Naive thymus-derived CD8-positive, alpha-beta T cell (primary cell): Measurements from ENCODE around the gene OSGEP. TPM values are rescaled to one million over a fixed set of nuclear protein-coding genes. Genes with fewer than 3 reads are reported as not detected.

ENCODE experiments used
- ATAC-seq, 2 donors: fragments of 150-1000 bp; cut with Tn5 transposase in 1 of 2; sonication (Bioruptor Pico), chemical (Tn5 transposase) in 1 of 2; 1 replicate in 1 of 2; 2 replicates in 1 of 2; pipeline ENCODE4 v1.10.0; 2021; ENCODE audit warnings: mild to moderate bottlenecking in 2 of 2, moderate library complexity in 2 of 2
- POLR2A ChIA-PET: fragments of 350-600 bp; sonication (Branson Sonifier 250); formaldehyde crosslinking; loops from one replicate; lab custom pipeline; 2021; ENCODE audit warnings: antibody characterized with exemption; lab: Charles Lee
- DNase-seq, 10 donors: peaks; one replicate each; pipeline versions ENCODE4 v3.0.0 to v3.0.0-alpha.2; 2020 to 2022
- H3K27ac Mint-ChIP-seq, 10 donors: one replicate each; pipeline ENCODE4 v1.8.0; 2020 to 2022; ENCODE audit warnings: mild to moderate bottlenecking in 10 of 10, mixed read lengths in 10 of 10, moderate library complexity in 4 of 10, inconsistent platforms in 1 of 10
- H3K27me3 Mint-ChIP-seq, 5 donors: one replicate each; pipeline ENCODE4 v1.8.0; 2021 to 2022; ENCODE audit warnings: mixed read lengths in 5 of 5
- H3K36me3 Mint-ChIP-seq, 3 donors: one replicate each; pipeline ENCODE4 v1.8.0; 2020 to 2022; ENCODE audit warnings: mixed read lengths in 3 of 3, mild to moderate bottlenecking in 2 of 3, inconsistent platforms in 1 of 3
- H3K4me1 Mint-ChIP-seq, 4 donors: one replicate each; pipeline ENCODE4 v1.8.0; 2021 to 2022; ENCODE audit warnings: mixed read lengths in 4 of 4
- H3K4me3 Mint-ChIP-seq, 10 donors: one replicate each; pipeline ENCODE4 v1.8.0; 2020 to 2022; ENCODE audit warnings: mild to moderate bottlenecking in 10 of 10, mixed read lengths in 10 of 10, moderate library complexity in 6 of 10, inconsistent platforms in 1 of 10
- H3K9me3 Mint-ChIP-seq, 9 donors: one replicate each; pipeline ENCODE4 v1.8.0; 2020 to 2022; ENCODE audit warnings: mixed read lengths in 9 of 9, mild to moderate bottlenecking in 3 of 9, inconsistent platforms in 1 of 9, moderate library complexity in 1 of 9
- polyA plus RNA-seq, 3 donors: library from polyadenylated mRNA; unstranded; fragments of 300-500 nt; fragmentation: Illumina TruSeq; gene quantifications; one replicate each; pipeline ENCODE4 v1.2.3, GENCODE V29; 2021
- total RNA-seq, 8 experiments: library from RNA in 2 of 8; stranded (reverse) in 2 of 8; gene quantifications; one replicate each; pipeline ENCODE4 v1.2.3 and lab custom pipeline; 2021 to 2026

Gene OSGEP
- total and polyA plus RNA-seq, 5 experiments from 2014 or later, result 38.8 to 89.2 (median 43.3) TPM

DNA sequence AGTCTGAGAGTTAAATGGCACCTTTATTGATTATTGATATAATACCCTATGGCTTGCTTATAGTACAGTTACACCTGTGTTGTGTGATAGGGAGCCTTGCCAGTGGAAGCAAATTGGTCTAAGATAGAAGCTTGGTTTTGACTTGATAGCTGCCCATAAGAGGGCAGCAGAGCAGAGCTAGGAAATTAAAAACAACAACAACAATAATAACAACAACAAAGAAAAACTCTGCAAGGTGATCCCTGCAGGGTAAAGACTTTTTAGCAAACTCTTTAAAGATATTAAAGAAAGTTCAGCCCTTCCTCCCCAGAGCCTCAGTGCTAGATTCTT lies 32.7 kb upstream of the OSGEP start:
- peak overlapping the region in 9 of 10 donors; percentile 25 to 78 (median 62) for H3K4me3 Mint-ChIP-seq
- ATAC-seq, result no peak
- peaks cover 44 to 87% (median 84%) of the 10 kb centered on the region in 4 donors for H3K4me1 Mint-ChIP-seq
- H3K27ac Mint-ChIP-seq, result peak overlapping the region; percentile 33 to 95 (median 76)
- peaks cover 0 to 3% (median 0%) of the 10 kb centered on the region in 9 donors for H3K9me3 Mint-ChIP-seq
- DNase-seq, result no peak
- H3K27me3 Mint-ChIP-seq, result no peaks in the 10 kb centered on the region
- H3K36me3 Mint-ChIP-seq, result no peaks in the 10 kb centered on the region
- POLR2A ChIA-PET, result interaction anchor here (0.8 to 4.2 kb wide), 6 partner anchors 9 to 39 kb away, joined by 3 to 31 read pairs (median 15); partner anchors contain the start of genes APEX1, OSGEP, PIP4P1 and PNP

DNA sequence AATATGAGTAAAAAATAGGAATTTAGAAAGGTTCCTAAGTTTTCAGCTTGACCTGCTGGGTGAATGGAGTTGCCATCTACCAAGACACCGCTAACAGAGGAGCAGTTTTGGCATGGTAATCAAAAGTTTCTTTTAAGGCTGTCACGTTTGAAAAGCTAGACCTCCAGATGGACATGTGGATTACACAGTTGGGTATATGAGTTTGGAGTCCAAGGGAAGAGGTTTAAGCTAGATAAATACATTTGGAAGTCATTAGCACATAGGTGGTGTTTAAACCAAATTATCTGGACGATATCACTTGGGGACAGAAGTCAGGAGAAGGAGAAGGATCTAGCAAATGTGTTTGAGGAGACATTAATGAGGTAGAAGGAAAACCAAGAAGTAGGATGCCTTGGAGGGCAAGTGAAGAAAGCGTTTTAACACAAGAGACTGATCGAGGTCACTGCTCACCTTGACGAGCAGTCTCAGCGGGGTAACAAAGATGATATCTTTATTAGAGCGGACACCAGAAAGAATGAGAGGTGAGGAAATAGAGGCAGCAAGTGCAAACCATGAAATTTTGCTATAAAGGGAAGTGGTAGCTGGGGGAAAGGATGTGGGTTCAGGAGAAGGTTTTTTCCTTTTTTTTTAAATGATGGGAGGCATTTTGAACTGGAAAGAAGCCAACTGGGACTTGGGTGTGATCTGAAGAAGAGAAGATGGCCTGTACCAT lies 32.2 kb upstream of the OSGEP start:
- H3K4me1 Mint-ChIP-seq, result peaks cover 48 to 91% (median 84%) of the 10 kb centered on the region in 4 donors
- peaks cover 0 to 3% (median 0%) of the 10 kb centered on the region in 9 donors for H3K9me3 Mint-ChIP-seq
- no peaks in the 10 kb centered on the region for H3K27me3 Mint-ChIP-seq
- peak overlapping the region; percentile 46 to 78 (median 61) for H3K4me3 Mint-ChIP-seq
- peak overlapping the region; percentile 5 to 95 (median 74) for H3K27ac Mint-ChIP-seq
- POLR2A ChIA-PET, result interaction anchor here (0.8 to 4.2 kb wide), 7 partner anchors 10 to 40 kb away, joined by 3 to 31 read pairs (median 7); partner anchors contain the start of genes APEX1, OSGEP, PIP4P1 and PNP
- no peak for ATAC-seq
- H3K36me3 Mint-ChIP-seq, result no peaks in the 10 kb centered on the region
- DNase-seq, result peak in 2 of 10 donors; percentile 15 to 21

DNA sequence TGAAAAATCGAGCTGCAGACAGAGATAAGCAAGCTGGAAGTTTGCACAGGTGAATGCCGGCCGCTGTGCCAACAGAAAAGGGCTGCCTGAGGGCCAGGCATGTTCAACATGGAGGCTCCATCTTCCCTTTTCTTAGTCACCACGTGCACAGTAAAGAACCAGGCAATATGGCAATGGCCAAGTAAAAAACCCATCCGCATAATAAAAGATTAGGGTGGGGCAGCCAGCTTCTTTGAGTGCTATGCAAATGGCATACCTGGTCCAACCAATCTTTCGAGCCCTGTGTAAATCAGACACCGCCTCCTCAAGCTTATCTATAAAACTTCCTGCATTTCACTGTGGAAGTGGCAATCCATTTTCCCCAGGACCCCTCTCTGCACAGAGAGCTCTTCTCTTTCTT lies 31.3 kb upstream of the OSGEP start:
- H3K4me1 Mint-ChIP-seq, result peaks cover 43 to 89% (median 81%) of the 10 kb centered on the region in 4 donors
- no peak overlapping the region for H3K4me3 Mint-ChIP-seq
- DNase-seq, result no peak
- POLR2A ChIA-PET, result interaction anchor here (0.8 to 3.7 kb wide), 3 partner anchors 9 to 38 kb away, joined by 3 to 31 read pairs (median 7); partner anchors contain the start of gene PNP
- no peaks in the 10 kb centered on the region for H3K27me3 Mint-ChIP-seq
- H3K36me3 Mint-ChIP-seq, result no peaks in the 10 kb centered on the region
- ATAC-seq, result no peak
- H3K9me3 Mint-ChIP-seq, result peaks cover 0 to 3% (median 0%) of the 10 kb centered on the region in 9 donors
- peak overlapping the region in 3 of 10 donors; percentile 3 to 78 (median 13) for H3K27ac Mint-ChIP-seq

DNA sequence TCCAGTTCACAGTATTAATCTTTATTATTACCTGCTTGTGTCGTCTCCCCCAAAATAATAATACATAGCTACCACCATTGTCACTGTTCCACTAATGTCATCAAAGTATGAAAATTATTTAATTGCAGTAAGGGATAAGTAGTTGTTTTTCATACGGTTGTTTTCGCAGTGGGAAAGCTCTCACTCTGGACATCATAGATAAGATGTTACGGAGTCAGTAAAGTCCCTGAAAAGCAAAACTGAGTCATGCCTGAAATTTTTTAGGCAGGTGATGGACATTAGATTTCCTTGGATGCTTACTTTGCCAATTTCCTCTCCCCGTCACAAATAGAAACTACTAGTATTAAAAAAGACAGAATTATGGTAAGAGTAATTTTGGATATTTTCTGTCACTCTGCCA lies 27.8 kb upstream of the OSGEP start:
- Mint-ChIP-seq H3K27ac (peak overlapping the region in 9 of 10 donors; percentile 43 to 92 (median 85)), H3K4me3 (peak overlapping the region in 1 of 10 donors; percentile 3), H3K36me3 (peaks cover 0 to 6% (median 4%) of the 10 kb centered on the region in 3 donors), H3K9me3 (peaks cover 0 to 9% (median 0%) of the 10 kb centered on the region in 9 donors), H3K27me3 (no peaks in the 10 kb centered on the region), H3K4me1 (peaks cover 40 to 82% (median 76%) of the 10 kb centered on the region in 4 donors)
- no peak for ATAC-seq
- POLR2A ChIA-PET, result interaction anchor here (4.4 kb wide), 1 partner anchor 13 kb away, joined by 29 read pairs; the partner anchor contains the start of gene PNP
- DNase-seq, result no peak

DNA sequence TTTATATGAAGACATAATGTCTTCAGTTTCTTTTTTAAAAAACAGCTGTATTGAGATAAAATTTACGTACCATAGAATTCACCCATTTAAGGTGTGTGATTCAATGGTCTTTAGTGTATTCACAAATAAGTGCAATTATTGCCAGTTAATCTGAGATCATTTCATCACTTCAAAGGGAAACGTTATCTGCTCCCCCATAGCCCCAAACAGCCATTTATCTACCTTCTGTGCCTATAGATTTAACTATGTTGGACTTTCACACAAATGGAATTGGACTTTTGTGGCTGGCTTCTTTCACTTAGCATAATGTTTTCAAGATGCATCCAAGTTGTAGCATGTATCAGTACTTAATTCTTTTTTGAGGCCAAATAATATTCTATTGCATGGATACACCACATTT lies 24.3 kb upstream of the OSGEP start:
- peaks cover 0 to 9% (median 0%) of the 10 kb centered on the region in 9 donors for H3K9me3 Mint-ChIP-seq
- DNase-seq (no peak), ATAC-seq (no peak)
- POLR2A ChIA-PET, result interaction anchor here (1.3 to 4.4 kb wide), 6 partner anchors 8 to 205 kb away, joined by 5 to 31 read pairs (median 12); partner anchors contain the start of genes APEX1, OSGEP, PIP4P1 and PNP
- peaks cover 44 to 89% (median 88%) of the 10 kb centered on the region in 4 donors for H3K4me1 Mint-ChIP-seq
- H3K27me3 Mint-ChIP-seq, result no peaks in the 10 kb centered on the region
- no peak overlapping the region for H3K4me3 Mint-ChIP-seq
- peaks cover 7 to 39% (median 35%) of the 10 kb centered on the region in 3 donors for H3K36me3 Mint-ChIP-seq
- peak overlapping the region; percentile 39 to 92 (median 86) for H3K27ac Mint-ChIP-seq

DNA sequence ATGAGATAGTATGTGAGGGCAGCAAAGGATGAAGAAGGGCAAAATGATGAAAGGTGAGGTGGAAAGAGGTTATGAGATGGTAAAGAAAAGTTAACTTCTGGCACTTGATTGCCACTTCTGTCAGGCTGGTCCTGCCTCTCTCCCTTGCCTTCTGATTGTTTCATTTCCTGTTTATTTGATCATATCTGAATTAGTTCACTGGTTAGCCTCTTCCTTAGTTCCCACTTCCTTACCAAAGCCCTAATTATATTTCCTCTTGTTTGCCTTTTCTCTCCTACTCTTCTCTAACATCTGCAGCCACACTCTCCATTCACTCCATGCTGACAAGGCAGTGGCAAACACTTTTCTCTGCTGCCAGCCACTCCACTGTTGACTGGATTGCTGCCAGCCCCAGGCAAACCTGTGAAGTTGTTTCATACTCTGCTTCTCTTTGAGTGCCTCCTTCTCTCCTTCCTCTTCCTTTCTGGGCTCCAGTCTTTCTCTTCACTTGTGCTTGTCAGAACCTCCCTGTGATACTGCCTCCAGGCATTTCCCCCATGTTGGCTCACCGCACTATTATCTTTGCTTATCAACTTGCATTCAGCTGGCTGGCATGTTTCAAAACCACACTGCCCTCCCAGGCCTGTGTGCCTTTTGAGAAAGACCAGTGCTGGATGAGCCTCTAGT lies 22.7 kb upstream of the OSGEP start:
- POLR2A ChIA-PET, result interaction anchor here (0.7 to 4.2 kb wide), 8 partner anchors 9 to 207 kb away, joined by 3 to 34 read pairs (median 10); partner anchors contain the start of genes APEX1, OSGEP, PIP4P1 and RNASE4
- Mint-ChIP-seq H3K27ac (peak overlapping the region; percentile 88 to 98 (median 92)), H3K9me3 (peaks cover 0 to 9% (median 0%) of the 10 kb centered on the region in 9 donors)

DNA sequence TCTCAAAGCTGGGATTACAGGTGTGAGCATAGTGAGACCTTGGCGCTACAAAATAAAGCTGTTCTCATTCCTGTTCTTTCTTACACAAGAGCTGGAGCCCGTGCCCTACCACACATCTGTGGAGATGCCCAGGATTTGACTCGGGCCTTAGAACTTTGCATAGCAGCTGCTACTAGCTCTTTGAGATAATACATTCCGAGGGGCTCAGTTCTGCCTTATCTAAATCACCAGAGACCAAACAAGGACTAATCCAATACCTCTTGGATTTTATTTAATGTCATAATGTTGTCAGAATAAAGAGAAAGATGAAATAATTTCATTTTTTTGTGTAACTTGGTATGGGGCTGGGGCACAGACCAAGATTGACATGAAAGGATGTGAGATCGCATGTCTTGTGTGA lies 22.2 kb upstream of the OSGEP start:
- peaks cover 45 to 87% (median 86%) of the 10 kb centered on the region in 4 donors for H3K4me1 Mint-ChIP-seq
- peaks cover 8 to 60% (median 43%) of the 10 kb centered on the region in 3 donors for H3K36me3 Mint-ChIP-seq
- no peak for ATAC-seq
- H3K27me3 Mint-ChIP-seq, result no peaks in the 10 kb centered on the region
- POLR2A ChIA-PET, result interaction anchor here (0.7 to 4.2 kb wide), 8 partner anchors 10 to 137 kb away, joined by 3 to 34 read pairs (median 4); partner anchors contain the start of genes APEX1, OSGEP, PARP2 and PIP4P1
- H3K4me3 Mint-ChIP-seq, result peak overlapping the region; percentile 47 to 87 (median 72)
- peaks cover 0 to 9% (median 0%) of the 10 kb centered on the region in 9 donors for H3K9me3 Mint-ChIP-seq
- no peak for DNase-seq
- peak overlapping the region; percentile 88 to 98 (median 92) for H3K27ac Mint-ChIP-seq

More for the DNA sequence above, 22.7 kb upstream of the OSGEP start:
- Mint-ChIP-seq H3K4me3 (peak overlapping the region; percentile 47 to 87 (median 72)), H3K4me1 (peaks cover 43 to 87% (median 85%) of the 10 kb centered on the region in 4 donors), H3K27me3 (no peaks in the 10 kb centered on the region), H3K36me3 (peaks cover 8 to 54% (median 42%) of the 10 kb centered on the region in 3 donors)
- DNase-seq (peak in 6 of 10 donors; percentile 20 to 63 (median 45)), ATAC-seq (peak; percentile 76 to 83)

DNA sequence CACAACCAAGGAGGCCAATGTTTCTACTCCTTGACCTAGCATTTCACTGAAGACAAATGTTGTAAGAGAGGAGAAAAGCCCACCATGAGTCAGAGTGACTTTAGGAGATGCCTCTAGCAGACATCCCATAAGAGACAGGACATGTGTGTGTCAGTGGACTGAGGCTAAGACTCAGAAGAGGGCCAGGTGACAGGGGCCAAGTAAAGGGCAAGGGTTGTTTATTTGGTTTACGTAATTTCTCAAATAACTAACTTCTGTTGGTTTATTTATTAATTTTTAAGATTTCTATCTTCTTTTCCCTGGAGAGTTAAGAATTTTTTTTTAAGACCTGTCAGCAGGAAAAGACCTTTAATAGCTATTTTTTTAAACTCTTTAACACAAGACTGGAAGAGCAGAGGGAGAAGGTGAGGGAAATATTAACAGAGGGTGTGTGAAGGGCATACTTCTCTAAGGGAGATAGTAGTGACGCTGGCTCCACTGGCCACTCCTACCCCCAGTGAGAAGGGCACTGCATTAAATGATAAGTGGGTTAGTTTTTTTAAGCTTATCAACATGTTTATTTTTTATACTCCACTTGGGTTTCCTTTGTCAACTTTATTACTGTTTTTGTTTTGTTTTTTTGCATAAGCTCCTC lies 18.0 kb upstream of the OSGEP start:
- Mint-ChIP-seq H3K27me3 (no peaks in the 10 kb centered on the region), H3K4me3 (peak overlapping the region; percentile 57 to 99 (median 78)), H3K36me3 (peaks cover 12 to 56% (median 39%) of the 10 kb centered on the region in 3 donors), H3K27ac (peak overlapping the region in 9 of 10 donors; percentile 47 to 89 (median 83)), H3K4me1 (peaks cover 48 to 82% (median 79%) of the 10 kb centered on the region in 4 donors), H3K9me3 (no peaks in the 10 kb centered on the region)
- DNase-seq (no peak), ATAC-seq (no peak)
- POLR2A ChIA-PET, result interaction anchor here (1.5 to 4.7 kb wide), 2 partner anchors 11 to 18 kb away, joined by 6 to 63 read pairs; partner anchors contain the start of genes APEX1, OSGEP and PIP4P1

DNA sequence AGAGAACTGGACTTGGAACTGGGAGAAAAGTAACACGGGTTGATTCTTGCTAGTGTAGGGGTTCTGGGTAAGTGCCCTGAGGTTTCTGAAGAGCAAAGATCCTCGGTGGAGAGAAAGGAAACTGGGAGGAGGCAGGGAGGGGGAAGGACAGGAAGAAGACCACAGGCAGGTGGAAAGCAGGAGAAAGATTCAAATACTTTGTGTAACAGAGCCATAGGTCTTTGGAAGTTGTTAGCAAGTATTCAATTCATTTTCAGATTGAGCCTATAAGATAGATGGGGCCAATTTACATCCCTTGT lies 15.9 kb upstream of the OSGEP start:
- Mint-ChIP-seq H3K9me3 (no peaks in the 10 kb centered on the region), H3K4me3 (peak overlapping the region; percentile 96 to 100 (median 100)), H3K27me3 (no peaks in the 10 kb centered on the region), H3K4me1 (peaks cover 38 to 62% (median 59%) of the 10 kb centered on the region in 4 donors), H3K27ac (peak overlapping the region; percentile 89 to 100 (median 98)), H3K36me3 (peaks cover 12 to 38% (median 25%) of the 10 kb centered on the region in 3 donors)
- no peak for ATAC-seq
- POLR2A ChIA-PET, result interaction anchor here (1.0 to 4.7 kb wide), 9 partner anchors 8 to 211 kb away, joined by 3 to 63 read pairs (median 7); partner anchors contain the start of genes APEX1, OSGEP and PIP4P1
- no peak for DNase-seq

DNA sequence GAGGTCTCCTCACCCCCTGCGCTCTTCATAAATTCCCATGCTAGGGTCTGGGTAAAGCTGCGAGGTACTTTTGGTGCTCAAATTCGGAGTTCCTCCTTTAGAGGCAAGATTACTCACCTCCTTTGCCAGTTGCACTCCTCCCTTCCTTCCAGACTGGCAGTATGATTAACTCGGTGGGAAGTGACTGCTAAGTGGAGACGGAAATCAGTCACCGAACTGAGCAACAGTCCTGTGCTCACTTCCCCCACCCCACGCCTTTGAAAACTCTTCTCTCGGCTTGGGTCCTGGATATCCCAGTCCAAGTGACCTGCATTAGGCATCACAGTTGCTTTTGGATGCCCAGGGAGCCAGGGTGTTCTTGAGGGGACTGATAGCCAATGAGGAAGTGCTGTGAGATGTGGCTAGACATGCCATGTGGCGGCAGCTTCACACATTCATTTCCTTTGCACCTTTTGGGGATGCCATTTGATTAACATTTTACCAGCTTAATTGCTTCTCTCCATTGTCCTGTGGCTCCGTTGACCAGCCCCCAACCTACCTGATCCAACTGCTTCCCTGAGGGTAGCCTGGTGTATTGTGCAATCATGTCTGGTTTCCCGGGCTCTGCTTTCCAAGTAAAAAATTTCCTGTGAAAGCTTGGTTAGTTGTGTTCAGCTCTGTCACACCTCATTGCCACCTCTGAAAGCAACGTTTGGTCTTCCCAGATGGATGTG lies 15.4 kb upstream of the OSGEP start:
- peak; percentile 23 to 31 for ATAC-seq
- POLR2A ChIA-PET, result interaction anchor here (0.6 to 4.7 kb wide), 21 partner anchors 8 to 219 kb away, joined by 3 to 63 read pairs (median 5); partner anchors contain the start of genes ANG, APEX1, OSGEP and PARP2
- H3K27ac Mint-ChIP-seq, result peak overlapping the region; percentile 89 to 100 (median 98)
- H3K9me3 Mint-ChIP-seq, result no peaks in the 10 kb centered on the region
- peak overlapping the region; percentile 96 to 100 (median 100) for H3K4me3 Mint-ChIP-seq
- DNase-seq, result peak in 7 of 10 donors; percentile 17 to 48 (median 33)
- H3K36me3 Mint-ChIP-seq, result peaks cover 11 to 32% (median 20%) of the 10 kb centered on the region in 3 donors
- peaks cover 37 to 57% (median 54%) of the 10 kb centered on the region in 4 donors for H3K4me1 Mint-ChIP-seq
- H3K27me3 Mint-ChIP-seq, result no peaks in the 10 kb centered on the region
